ENCODE measurements around the gene PIK3C2G.

The PIK3C2G gene

GRCh38 chr12:18270958-18271460 lies 9.7 kb downstream of the PIK3C2G start:
- DNase-seq (ENCODE audit: low spot score), result no peak

GRCh38 chr12:18275981-18276380 lies 14.7 kb downstream of the PIK3C2G start:
- DNase-seq (ENCODE audit: low spot score), result no peak

- DNase-seq (ENCODE audit: low spot score), result no peak
These were observed 15.9 kb downstream of the PIK3C2G start for GRCh38 chr12:18277196-18277595.

GRCh38 chr12:18280728-18281127 lies 19.4 kb downstream of the PIK3C2G start:
- no peak for DNase-seq (ENCODE audit: low spot score)

GRCh38 chr12:18281941-18282340 lies 20.6 kb downstream of the PIK3C2G start:
- no peak for DNase-seq (ENCODE audit: low spot score)

- no peak for DNase-seq (ENCODE audit: low spot score)
These were observed 22.5 kb downstream of the PIK3C2G start for GRCh38 chr12:18283831-18284230.

- no peak for DNase-seq (ENCODE audit: low spot score)
These were observed 23.1 kb downstream of the PIK3C2G start for GRCh38 chr12:18284386-18284785.

GRCh38 chr12:18285161-18285560 lies 23.8 kb downstream of the PIK3C2G start:
- no peak for DNase-seq (ENCODE audit: low spot score)

GRCh38 chr12:18290386-18290785 lies 29.1 kb downstream of the PIK3C2G start:
- no peak for DNase-seq (ENCODE audit: low spot score)

GRCh38 chr12:18294889-18295288 lies 33.6 kb downstream of the PIK3C2G start:
- DNase-seq (ENCODE audit: low spot score), result no peak

GRCh38 chr12:18296201-18296908 lies 35.0 kb downstream of the PIK3C2G start:
- no peak for DNase-seq (ENCODE audit: low spot score)

- DNase-seq (ENCODE audit: low spot score), result no peak
These were observed 35.6 kb downstream of the PIK3C2G start for GRCh38 chr12:18296909-18297280.

- no peak for DNase-seq (ENCODE audit: low spot score)
These were observed 36.6 kb downstream of the PIK3C2G start for GRCh38 chr12:18297902-18298301.

GRCh38 chr12:18302809-18303430 lies 41.6 kb downstream of the PIK3C2G start:
- no peak for DNase-seq (ENCODE audit: low spot score)

- DNase-seq (ENCODE audit: low spot score), result no peak
These were observed 43.3 kb downstream of the PIK3C2G start for GRCh38 chr12:18304609-18305008.

GRCh38 chr12:18306311-18306710 lies 45.0 kb downstream of the PIK3C2G start:
- DNase-seq (ENCODE audit: low spot score), result no peak

GRCh38 chr12:18313306-18313705 lies 52.0 kb downstream of the PIK3C2G start:
- DNase-seq (ENCODE audit: low spot score), result no peak

- no peak for DNase-seq (ENCODE audit: low spot score)
These were observed 58.8 kb downstream of the PIK3C2G start for GRCh38 chr12:18320036-18320617.

GRCh38 chr12:18320976-18321375 lies 59.7 kb downstream of the PIK3C2G start:
- DNase-seq (ENCODE audit: low spot score), result no peak

GRCh38 chr12:18323159-18323558 lies 61.8 kb downstream of the PIK3C2G start:
- DNase-seq (ENCODE audit: low spot score), result no peak

GRCh38 chr12:18327036-18327435 lies 65.7 kb downstream of the PIK3C2G start:
- no peak for DNase-seq (ENCODE audit: low spot score)

GRCh38 chr12:18332173-18332572 lies 70.9 kb downstream of the PIK3C2G start:
- DNase-seq (ENCODE audit: low spot score), result no peak

GRCh38 chr12:18339633-18340032 lies 78.3 kb downstream of the PIK3C2G start:
- DNase-seq (ENCODE audit: low spot score), result no peak
